Cardiac fibroblast (primary cell): ENCODE results near the gene ARHGEF4.

ENCODE experiments used
- DNase-seq, 2 donors: peaks; one replicate each; pipeline versions ENCODE4 v3.0.0 to v3.0.0-alpha.2; 2010; ENCODE audit warnings: low read depth in 2 of 2
- H3K4me3 ChIP-seq, 2 donors: replicated peaks in 1 of 2; 1 replicate in 1 of 2; 2 replicates in 1 of 2; pipeline ENCODE4 v1.5.1; 2011; ENCODE audit warnings: low read depth in 2 of 2, low read length in 2 of 2, mild to moderate bottlenecking in 2 of 2, moderate library complexity in 1 of 2
- TF ChIP-seq, protein P1 (sequence below): IDR thresholded peaks from one replicate; pipeline ENCODE4 v1.5.1; 2011; ENCODE audit warnings: low read depth, mild to moderate bottlenecking, low read length, inconsistent platforms

Gene ARHGEF4

DNA sequence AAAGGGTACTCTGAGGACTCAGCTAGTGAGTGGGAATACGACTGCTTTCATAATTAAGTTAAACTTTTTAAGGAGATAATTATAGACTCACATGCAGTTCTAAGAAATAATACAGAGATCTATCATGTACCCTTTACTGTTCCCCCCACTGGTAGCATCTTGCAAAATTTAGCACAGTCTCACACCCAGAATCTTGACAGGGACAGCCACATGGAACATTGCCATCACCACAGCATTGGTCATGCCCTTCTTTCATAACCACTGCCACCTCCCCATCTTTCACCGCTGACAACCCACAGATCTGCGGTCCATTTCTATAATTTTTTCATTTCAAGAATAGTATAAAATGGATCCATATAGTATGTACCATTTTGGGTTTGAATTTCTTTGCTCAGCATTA, 37.8 kb downstream of the ARHGEF4 start:
- no peak overlapping the region for H3K4me3 ChIP-seq
- DNase-seq: no peak
- TF ChIP-seq, protein P1, sequence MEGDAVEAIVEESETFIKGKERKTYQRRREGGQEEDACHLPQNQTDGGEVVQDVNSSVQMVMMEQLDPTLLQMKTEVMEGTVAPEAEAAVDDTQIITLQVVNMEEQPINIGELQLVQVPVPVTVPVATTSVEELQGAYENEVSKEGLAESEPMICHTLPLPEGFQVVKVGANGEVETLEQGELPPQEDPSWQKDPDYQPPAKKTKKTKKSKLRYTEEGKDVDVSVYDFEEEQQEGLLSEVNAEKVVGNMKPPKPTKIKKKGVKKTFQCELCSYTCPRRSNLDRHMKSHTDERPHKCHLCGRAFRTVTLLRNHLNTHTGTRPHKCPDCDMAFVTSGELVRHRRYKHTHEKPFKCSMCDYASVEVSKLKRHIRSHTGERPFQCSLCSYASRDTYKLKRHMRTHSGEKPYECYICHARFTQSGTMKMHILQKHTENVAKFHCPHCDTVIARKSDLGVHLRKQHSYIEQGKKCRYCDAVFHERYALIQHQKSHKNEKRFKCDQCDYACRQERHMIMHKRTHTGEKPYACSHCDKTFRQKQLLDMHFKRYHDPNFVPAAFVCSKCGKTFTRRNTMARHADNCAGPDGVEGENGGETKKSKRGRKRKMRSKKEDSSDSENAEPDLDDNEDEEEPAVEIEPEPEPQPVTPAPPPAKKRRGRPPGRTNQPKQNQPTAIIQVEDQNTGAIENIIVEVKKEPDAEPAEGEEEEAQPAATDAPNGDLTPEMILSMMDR: no peak

DNA sequence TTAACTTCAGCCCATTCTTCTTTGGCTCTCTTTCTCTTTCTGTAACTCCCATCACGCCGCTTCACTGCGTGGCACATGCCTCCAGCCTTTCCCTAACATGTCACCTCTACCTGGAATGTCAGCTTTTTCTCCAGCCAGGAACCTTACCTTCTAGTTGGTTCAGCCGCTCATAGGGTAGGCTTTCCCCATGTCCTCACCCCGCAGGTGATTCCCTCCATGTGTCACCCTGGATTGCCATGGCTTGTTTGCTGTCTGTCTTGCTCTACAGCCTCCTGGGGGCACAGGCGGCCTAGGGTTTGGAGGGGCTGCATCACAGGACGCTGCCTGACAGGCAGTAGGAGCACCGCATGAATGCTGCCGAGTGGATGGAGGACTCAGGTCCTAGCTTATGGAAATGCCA, 39.2 kb downstream of the ARHGEF4 start:
- TF ChIP-seq, protein P1: no peak
- no peak overlapping the region for H3K4me3 ChIP-seq
- DNase-seq: no peak

DNA sequence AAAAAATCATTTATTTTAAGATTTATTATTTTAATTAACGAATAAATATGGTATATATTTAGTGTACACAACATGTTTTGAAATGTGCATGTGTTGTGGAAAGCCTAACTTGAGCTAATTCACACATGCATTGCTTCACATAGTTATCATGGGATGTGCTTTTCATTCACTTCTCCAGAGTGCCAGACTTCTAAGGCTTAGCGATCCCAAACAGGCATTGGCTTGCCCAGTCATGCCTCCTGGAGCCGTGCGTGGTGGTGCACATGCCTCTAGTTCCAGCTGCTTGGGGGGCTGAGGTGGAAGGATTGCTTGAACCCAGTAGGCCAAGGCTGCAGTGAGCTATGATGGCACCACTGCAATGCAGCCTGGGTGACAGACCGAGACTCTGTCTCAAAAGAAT, 40.5 kb downstream of the ARHGEF4 start:
- no peak overlapping the region for H3K4me3 ChIP-seq
- DNase-seq: no peak
- TF ChIP-seq, protein P1: no peak

DNA sequence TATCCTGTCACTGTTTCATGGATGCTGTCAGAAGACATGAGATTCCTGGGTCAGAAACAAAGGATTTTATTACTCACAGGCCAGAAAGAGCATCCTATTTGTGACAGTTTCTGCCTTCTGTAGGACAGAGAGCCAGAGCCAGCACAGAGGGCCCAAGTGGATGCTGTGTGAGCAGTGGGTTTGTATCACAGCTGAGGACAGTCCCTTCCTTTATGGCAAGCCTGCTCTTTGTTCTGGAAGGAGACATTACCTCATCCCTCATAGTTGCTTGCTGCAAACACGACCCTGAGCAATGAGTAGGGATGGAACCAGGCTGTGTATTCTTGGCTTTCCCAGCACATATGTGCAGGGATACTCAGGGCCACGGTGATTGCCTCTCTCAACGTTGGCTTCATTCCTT, 41.6 kb downstream of the ARHGEF4 start:
- no peak overlapping the region for H3K4me3 ChIP-seq
- no peak for DNase-seq
- TF ChIP-seq, protein P1: no peak

DNA sequence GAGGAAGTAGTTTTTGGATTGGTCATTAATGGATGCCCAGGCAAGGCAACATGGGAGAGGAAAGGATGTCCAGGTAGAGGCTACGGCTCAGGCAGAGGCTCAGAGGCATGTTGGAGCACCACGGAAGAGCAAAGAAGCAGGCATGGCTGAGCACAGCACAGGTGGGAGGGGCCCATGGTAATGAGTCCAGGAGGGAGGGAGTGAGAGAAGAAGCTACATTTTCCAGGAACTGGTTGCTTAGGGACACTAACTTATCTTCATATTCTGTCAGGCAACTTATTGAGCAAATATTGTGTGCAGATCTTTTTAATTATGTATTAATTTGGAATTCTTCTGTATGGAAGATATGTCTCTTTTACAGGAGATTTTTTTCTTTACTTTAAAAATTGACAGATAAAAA, 42.2 kb downstream of the ARHGEF4 start:
- no peak overlapping the region for H3K4me3 ChIP-seq
- no peak for DNase-seq
- TF ChIP-seq, protein P1: no peak

DNA sequence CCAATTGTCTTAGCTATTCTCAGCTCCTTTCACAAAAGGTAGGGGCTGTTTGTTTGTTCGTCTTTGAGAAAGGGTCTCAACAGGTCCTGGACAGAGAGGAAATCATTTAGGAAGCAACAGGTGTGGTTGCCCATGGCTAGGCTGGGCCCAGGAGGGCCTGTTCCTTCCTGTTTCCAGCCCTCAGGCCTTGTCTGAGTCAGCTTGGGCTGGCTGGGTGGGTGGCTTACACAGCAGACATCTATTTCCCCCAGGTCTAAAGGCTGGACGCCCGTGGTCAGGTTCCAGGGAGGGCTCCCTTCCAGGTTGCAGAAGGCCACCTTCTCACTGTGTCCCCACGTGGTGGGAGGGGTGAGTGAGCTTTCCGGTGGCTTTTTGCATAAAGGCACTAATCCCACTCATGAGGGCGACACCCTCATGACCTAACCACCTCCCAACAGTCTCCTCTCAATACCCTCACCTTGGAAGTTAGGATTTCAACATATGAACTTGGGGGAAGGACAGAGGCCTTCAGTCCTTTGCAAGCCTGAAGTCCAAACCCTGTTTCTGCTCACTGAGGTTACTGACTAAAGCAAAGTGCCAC, 45.5 kb downstream of the ARHGEF4 start:
- H3K4me3 ChIP-seq: no peak overlapping the region
- DNase-seq: no peak
- TF ChIP-seq, protein P1: no peak

DNA sequence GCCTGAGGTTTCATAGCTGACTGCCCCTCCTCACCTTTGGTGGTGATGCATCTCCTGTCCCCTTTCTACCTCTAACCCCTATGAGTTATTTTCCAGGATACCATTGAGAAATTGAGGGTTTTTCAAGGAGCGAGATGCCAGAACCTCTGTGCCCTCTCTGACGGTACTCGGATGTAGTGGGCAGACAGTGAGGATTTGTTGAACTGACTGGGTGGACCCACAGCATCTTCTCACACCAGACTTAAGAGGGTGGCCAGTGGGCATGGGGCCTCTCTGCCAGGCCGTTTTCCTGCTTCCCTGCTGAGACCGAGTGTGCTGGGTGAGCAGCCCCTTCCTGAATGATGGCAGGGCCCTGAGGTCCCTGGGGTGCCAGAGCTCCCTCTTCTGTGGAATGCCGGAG, 46.3 kb downstream of the ARHGEF4 start:
- no peak overlapping the region for H3K4me3 ChIP-seq
- TF ChIP-seq, protein P1: no peak

More for the DNA sequence above, 46.3 kb downstream of the ARHGEF4 start:
- DNase-seq: no peak
